Smooth muscle cell of the umbilical artery (primary cell): ENCODE results near the gene PCDH10. TPM values are rescaled to one million over a fixed set of nuclear protein-coding genes. Genes with fewer than 3 reads are reported as not detected.

Experiments
- total RNA-seq: library from RNA; depleted of rRNA; stranded (reverse); fragments of >200 nt; gene quantifications from 2 replicates; pipeline ENCODE4 v1.2.3, GENCODE V29; 2014

PCDH10 gene, protein sequence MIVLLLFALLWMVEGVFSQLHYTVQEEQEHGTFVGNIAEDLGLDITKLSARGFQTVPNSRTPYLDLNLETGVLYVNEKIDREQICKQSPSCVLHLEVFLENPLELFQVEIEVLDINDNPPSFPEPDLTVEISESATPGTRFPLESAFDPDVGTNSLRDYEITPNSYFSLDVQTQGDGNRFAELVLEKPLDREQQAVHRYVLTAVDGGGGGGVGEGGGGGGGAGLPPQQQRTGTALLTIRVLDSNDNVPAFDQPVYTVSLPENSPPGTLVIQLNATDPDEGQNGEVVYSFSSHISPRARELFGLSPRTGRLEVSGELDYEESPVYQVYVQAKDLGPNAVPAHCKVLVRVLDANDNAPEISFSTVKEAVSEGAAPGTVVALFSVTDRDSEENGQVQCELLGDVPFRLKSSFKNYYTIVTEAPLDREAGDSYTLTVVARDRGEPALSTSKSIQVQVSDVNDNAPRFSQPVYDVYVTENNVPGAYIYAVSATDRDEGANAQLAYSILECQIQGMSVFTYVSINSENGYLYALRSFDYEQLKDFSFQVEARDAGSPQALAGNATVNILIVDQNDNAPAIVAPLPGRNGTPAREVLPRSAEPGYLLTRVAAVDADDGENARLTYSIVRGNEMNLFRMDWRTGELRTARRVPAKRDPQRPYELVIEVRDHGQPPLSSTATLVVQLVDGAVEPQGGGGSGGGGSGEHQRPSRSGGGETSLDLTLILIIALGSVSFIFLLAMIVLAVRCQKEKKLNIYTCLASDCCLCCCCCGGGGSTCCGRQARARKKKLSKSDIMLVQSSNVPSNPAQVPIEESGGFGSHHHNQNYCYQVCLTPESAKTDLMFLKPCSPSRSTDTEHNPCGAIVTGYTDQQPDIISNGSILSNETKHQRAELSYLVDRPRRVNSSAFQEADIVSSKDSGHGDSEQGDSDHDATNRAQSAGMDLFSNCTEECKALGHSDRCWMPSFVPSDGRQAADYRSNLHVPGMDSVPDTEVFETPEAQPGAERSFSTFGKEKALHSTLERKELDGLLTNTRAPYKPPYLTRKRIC
- total RNA-seq, result 73.0 and 99.5 TPM in 2 replicates

DNA sequence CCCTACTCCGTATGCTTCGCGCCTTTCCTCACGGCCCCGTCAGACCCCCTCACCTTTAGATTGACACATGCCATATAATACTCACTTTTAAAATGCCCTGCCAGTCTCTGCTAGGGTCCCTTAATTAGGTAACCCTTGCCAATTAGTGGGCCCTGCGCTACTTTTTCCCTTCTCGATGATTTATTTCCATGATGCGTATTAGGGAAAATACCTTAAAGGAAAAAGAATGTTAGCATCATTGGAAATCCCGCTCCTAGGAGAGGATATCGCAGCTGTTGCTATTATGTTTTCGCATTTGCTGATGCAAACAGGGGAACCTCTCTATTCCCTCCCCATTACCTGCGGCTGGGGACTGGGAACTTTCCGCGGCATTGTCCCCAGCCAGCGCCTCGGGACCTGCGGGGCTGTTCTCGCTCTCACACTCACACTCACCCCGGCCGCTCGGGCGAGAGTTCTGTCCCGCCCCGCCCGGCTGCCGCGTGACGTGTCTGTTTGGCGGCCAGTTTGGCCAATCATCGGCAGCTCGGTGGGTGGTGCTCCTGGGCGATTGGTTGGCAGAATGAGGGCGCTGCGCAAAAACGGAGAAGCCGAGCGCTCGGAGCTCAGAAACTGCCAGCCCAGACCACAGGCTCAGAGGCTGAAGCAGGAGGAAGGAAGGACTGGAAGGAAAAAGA, at the start of gene PCDH10:
Gene PCDH10 (plus strand): TSS at position 605 of the 674 bp plus-strand sequence. CDS start 847 bp downstream, outside the sequence.

